Left cardiac atrium (tissue), 2 donors: ENCODE data around the gene HTN1. TPM values are rescaled to one million over a fixed set of nuclear protein-coding genes. Genes with fewer than 3 reads are reported as not detected.

Experiments used
- total RNA-seq, 2 donors: library from RNA; stranded (reverse); fragmentation: NEBNext Ultra II Directional; extraction: Animal tissue kit (Norgen Biotek cat#: 25700); gene quantifications; one replicate each; pipeline ENCODE4 v1.2.1, GENCODE V29; 2021
- donor health status: DM: no; HTN: yes; CAD: no; lungs with severe emphysema.
- donor health status: DM: yes; HTN: yes; CAD: no.

Gene HTN1
- total RNA-seq, 2 donors from 2014 or later: not detected

Other genes starting within 250 kb of the HTN1 start
- gene SULT1E1, start 190.3 kb upstream of the HTN1 start, total RNA-seq: not detected
- 1 to 10 TPM in 1 of 2 donors, under 1 TPM in 1; 0.68 to 3.2 TPM for gene CSN1S1, start 119.4 kb upstream of the HTN1 start, total RNA-seq
- gene CSN2, start 84.7 kb upstream of the HTN1 start, total RNA-seq: not detected
- gene STATH, start 54.5 kb upstream of the HTN1 start, total RNA-seq: not detected
- gene HTN3, start 22.0 kb upstream of the HTN1 start, total RNA-seq: not detected
- not detected for gene PRR27, start 103.8 kb downstream of the HTN1 start, total RNA-seq
- not detected for gene ODAM, start 145.3 kb downstream of the HTN1 start, total RNA-seq
- gene FDCSP, start 175.7 kb downstream of the HTN1 start, total RNA-seq: not detected
- gene CSN3, start 192.2 kb downstream of the HTN1 start, total RNA-seq: not detected